ENCODE data around the gene TSR3. TPM values are rescaled to one million over a fixed set of nuclear protein-coding genes. Genes with fewer than 3 reads are reported as not detected.

Gene TSR3
- total RNA-seq, 2 donors from 2014 or later, result 64.9 to 67.4 TPM

DNA sequence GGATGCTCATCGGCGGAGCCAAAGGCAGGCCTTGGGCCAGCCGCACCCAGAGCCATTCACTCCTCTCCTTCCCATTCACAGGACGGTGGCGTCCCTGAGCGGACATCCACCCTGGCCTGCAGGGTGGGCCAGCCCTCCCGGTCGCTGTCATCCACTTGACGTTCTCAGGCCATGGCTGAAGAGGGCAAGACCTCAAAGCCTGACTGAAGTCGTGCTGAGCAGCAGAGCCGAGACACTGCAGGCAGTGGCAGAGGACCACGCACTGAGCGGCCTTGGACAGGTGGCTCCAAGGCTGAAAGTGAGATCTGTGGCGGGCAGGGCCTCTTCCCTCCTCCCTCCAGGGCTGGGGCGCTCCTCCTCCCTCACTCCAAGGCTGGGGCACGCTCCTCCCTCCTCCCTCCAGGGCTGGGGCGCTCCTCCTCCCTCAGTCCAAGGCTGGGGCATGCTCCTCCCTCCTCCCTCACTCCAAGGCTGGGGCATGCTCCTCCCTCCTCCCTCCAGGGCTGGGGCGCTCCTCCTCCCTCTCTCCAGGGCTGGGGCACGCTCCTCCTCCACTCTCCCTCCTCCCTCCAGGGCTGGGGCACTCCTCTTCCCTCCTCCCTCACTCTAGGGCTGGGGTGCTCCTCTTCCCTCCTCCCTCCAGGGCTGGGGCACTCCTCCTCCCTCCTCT is 24.2 kb upstream of the TSR3 start:
- H3K27me3 Mint-ChIP-seq (ENCODE audit: insufficient read depth), result no peaks in the 10 kb centered on the region
- no peak overlapping the region for H3K27ac Mint-ChIP-seq

DNA sequence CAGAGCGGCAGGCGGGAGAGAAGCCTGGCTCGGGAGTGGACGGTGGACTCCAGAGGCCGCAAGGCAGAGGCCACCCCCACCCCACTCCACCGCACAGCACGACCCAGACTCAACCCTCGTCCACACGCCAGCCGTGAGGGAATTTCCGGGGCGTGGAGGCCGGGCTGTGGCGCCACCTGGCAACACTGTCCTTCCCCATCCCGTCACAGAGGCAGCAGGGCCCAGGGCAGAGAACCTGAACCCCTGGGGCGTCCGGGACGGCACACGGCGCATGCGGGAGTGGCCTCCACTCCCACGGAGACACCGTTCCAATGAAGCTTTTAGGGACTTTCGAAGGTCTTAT is 23.6 kb upstream of the TSR3 start:
- Mint-ChIP-seq H3K36me3 (ENCODE audit: low read depth) (peaks cover 21% of the 10 kb centered on the region), H3K4me1 (peaks cover 16% of the 10 kb centered on the region), H3K27me3 (ENCODE audit: insufficient read depth) (no peaks in the 10 kb centered on the region), H3K9me3 (no peaks in the 10 kb centered on the region), H3K27ac (no peak overlapping the region), H3K4me3 (no peak overlapping the region)
- no peaks in the 10 kb centered on the region for H3K27me3 ChIP-seq (ENCODE audit: control insufficient read depth, insufficient read depth, low read length, poor library complexity, severe bottlenecking)
- peaks cover 12% of the 10 kb centered on the region for H3K4me1 ChIP-seq (ENCODE audit: control insufficient read depth, insufficient read depth, low read length)
- H3K9me3 ChIP-seq (ENCODE audit: control insufficient read depth, low read length), result no peaks in the 10 kb centered on the region
- no peak for DNase-seq
- WGBS, 2 experiments (ENCODE audit: insufficient coverage in 1 of 2, insufficient read length in 1 of 2), result 95 to 98% methylated on average over 12 to 24 of the region's 24 CpGs
- no peak for TF ChIP-seq CTCF (conservative IDR thresholded peaks at IDR 0.05)
- no peak overlapping the region for H3K4me3 ChIP-seq (ENCODE audit: low read length)
- H3K36me3 ChIP-seq (ENCODE audit: control insufficient read depth, insufficient read depth, low read length), result no peaks in the 10 kb centered on the region
- H3K27ac ChIP-seq (ENCODE audit: low read depth, low read length), result no peak overlapping the region
- H3K9ac ChIP-seq (ENCODE audit: extremely low read depth, low read length, poor library complexity, severe bottlenecking), result no peak overlapping the region

More for the DNA sequence above, 24.2 kb upstream of the TSR3 start:
- H3K4me3 Mint-ChIP-seq, result no peak overlapping the region
- Histone ChIP-seq H3K27me3 (ENCODE audit: control insufficient read depth, insufficient read depth, low read length, poor library complexity, severe bottlenecking) (no peaks in the 10 kb centered on the region), H3K9me3 (ENCODE audit: control insufficient read depth, low read length) (no peaks in the 10 kb centered on the region), H3K4me1 (ENCODE audit: control insufficient read depth, insufficient read depth, low read length) (peaks cover 12% of the 10 kb centered on the region), H3K36me3 (ENCODE audit: control insufficient read depth, insufficient read depth, low read length) (no peaks in the 10 kb centered on the region), H3K9ac (ENCODE audit: extremely low read depth, low read length, poor library complexity, severe bottlenecking) (no peak overlapping the region), H3K27ac (ENCODE audit: low read depth, low read length) (no peak overlapping the region), H3K4me3 (ENCODE audit: low read length) (no peak overlapping the region)
- peaks cover 16% of the 10 kb centered on the region for H3K4me1 Mint-ChIP-seq
- no peak for TF ChIP-seq CTCF (conservative IDR thresholded peaks at IDR 0.05)
- DNase-seq, result no peak
- 91 to 93% methylated on average over 14 to 19 of the region's 19 CpGs for WGBS, 2 experiments (ENCODE audit: insufficient coverage in 1 of 2, insufficient read length in 1 of 2)
- H3K36me3 Mint-ChIP-seq (ENCODE audit: low read depth), result peaks cover 24% of the 10 kb centered on the region
- H3K9me3 Mint-ChIP-seq, result no peaks in the 10 kb centered on the region

DNA sequence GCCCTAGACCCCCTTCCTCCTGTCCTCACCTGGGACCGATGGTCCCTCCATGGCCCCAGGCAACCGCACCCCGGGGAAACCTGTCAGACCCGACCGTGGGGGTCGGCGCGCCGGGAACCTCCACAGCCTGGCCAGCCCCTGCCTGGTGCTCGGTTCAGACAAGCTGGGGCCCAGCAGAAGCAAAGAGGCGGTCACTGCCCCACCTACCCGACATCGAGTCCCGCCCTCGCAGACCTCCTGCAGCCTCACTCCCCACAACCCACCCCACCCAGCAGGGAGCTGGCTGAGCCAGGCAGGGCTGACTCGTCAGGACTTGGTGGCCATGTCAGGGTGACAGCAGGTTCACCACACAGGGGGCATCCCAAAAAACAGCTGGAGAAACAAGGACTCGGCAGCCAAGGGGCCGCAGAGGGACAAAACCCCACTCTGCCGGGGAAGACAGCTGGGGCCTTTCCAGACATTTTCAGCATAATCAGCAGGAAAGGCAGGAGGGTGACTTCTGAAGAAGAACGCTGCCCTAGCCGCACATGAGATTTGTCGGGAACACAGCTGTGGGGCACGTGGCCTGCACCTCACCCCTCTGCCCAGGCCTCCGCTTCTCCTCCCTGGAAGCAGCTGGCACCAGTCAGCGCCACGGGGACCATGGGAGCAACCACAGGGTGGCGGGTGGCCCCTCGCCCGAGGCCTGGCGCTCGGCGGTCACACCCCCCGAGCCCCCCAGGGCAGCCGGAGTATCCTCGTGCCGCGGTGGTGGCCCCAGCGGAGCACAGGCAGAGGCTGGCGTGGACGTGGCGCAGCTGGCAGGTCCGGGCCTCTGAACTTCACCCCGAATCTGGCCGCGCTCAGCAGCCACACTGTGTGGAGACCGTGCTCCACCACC is 23.0 kb upstream of the TSR3 start:
- DNase-seq, result no peak
- no peaks in the 10 kb centered on the region for H3K27me3 ChIP-seq (ENCODE audit: control insufficient read depth, insufficient read depth, low read length, poor library complexity, severe bottlenecking)
- peaks cover 11% of the 10 kb centered on the region for H3K4me1 Mint-ChIP-seq
- no peak overlapping the region for H3K4me3 Mint-ChIP-seq
- H3K36me3 ChIP-seq (ENCODE audit: control insufficient read depth, insufficient read depth, low read length), result no peaks in the 10 kb centered on the region
- H3K4me1 ChIP-seq (ENCODE audit: control insufficient read depth, insufficient read depth, low read length), result peaks cover 12% of the 10 kb centered on the region
- H3K9me3 ChIP-seq (ENCODE audit: control insufficient read depth, low read length), result no peaks in the 10 kb centered on the region
- no peak overlapping the region for H3K27ac ChIP-seq (ENCODE audit: low read depth, low read length)
- H3K9ac ChIP-seq (ENCODE audit: extremely low read depth, low read length, poor library complexity, severe bottlenecking), result no peak overlapping the region
- no peak overlapping the region for H3K4me3 ChIP-seq (ENCODE audit: low read length)
- WGBS, 2 experiments (ENCODE audit: insufficient coverage in 1 of 2, insufficient read length in 1 of 2), result 95 to 98% methylated on average over 29 to 46 of the region's 46 CpGs
- no peaks in the 10 kb centered on the region for H3K27me3 Mint-ChIP-seq (ENCODE audit: insufficient read depth)
- H3K9me3 Mint-ChIP-seq, result no peaks in the 10 kb centered on the region
- no peak overlapping the region for H3K27ac Mint-ChIP-seq
- TF ChIP-seq CTCF (conservative IDR thresholded peaks at IDR 0.05), result no peak
- H3K36me3 Mint-ChIP-seq (ENCODE audit: low read depth), result peaks cover 18% of the 10 kb centered on the region

All from endodermal cell (in vitro differentiated cells).